Measurements from ENCODE around the gene GBGT1. TPM values are rescaled to one million over a fixed set of nuclear protein-coding genes. Genes with fewer than 3 reads are reported as not detected.
A peak's percentile ranks its signal among the peaks of the same experiment; 100 is the strongest.

GBGT1 gene
- total and polyA plus RNA-seq, 2 experiments from 2014 or later, result 3.7 to 22.4 TPM

- TF ChIP-seq REST (IDR thresholded peaks at IDR 0.05; ENCODE audit: unreplicated experiment) (no peak), EZH2phosphoT487 (IDR thresholded peaks at IDR 0.05; ENCODE audit: unreplicated experiment) (no peak), POLR2AphosphoS5 (IDR thresholded peaks at IDR 0.05; ENCODE audit: low read depth) (no peak), ZNF114 (CRISPR knock-in tag; IDR thresholded peaks at IDR 0.05) (no peak), CTCF (conservative IDR thresholded peaks at IDR 0.05; ENCODE audit: low read depth in 2 of 2) (no peak), ETS1 (IDR thresholded peaks at IDR 0.05) (no peak)
Measured at GRCh38 chr9:133106511-133107244, 57.0 kb downstream of the GBGT1 start (continued).

- H3F3A ChIP-seq (replicated peaks; ENCODE audit: low read depth), result no peaks in the 10 kb centered on the region
- Mint-ChIP-seq H3K27me3 (ENCODE audit: insufficient read depth, low read depth, poor library complexity) (peaks cover 6% of the 10 kb centered on the region), H3K36me3 (ENCODE audit: low read depth) (peaks cover 18% of the 10 kb centered on the region), H3K27ac (no peak overlapping the region), H3K9me3 (no peaks in the 10 kb centered on the region; the same call in 2 of the 3 replicates), H3K4me1 (peaks cover 4% of the 10 kb centered on the region), H3K4me3 (no peak overlapping the region)
- TF ChIP-seq ZNF114 (CRISPR knock-in tag; IDR thresholded peaks at IDR 0.05) (no peak), ZNF331 (CRISPR knock-in tag; IDR thresholded peaks at IDR 0.05; ENCODE audit: low read depth) (no peak)
- H3K4me2 ChIP-seq, result no peak overlapping the region
- H3K9me2 ChIP-seq (ENCODE audit: insufficient read depth), result no peaks in the 10 kb centered on the region
- no peaks in the 10 kb centered on the region for H3K27me3 ChIP-seq (ENCODE audit: insufficient read depth)
- H3K36me3 ChIP-seq (ENCODE audit: insufficient read depth), result no peaks in the 10 kb centered on the region
- no peaks in the 10 kb centered on the region for H3K79me2 ChIP-seq (replicated peaks; ENCODE audit: insufficient read depth)
- no peaks in the 10 kb centered on the region for H4K20me1 ChIP-seq (replicated peaks; ENCODE audit: insufficient read depth)
- H3K4me1 ChIP-seq (ENCODE audit: insufficient read depth), result no peaks in the 10 kb centered on the region
- no peak overlapping the region for H2AFZ ChIP-seq
- DNase-seq (ENCODE audit: low spot score) (no peak), ATAC-seq (peak; percentile 35)
- H3K4me3 ChIP-seq, result no peak overlapping the region
- H3K27ac ChIP-seq (ENCODE audit: low read depth), result no peak overlapping the region
Measured at GRCh38 chr9:133105461-133105770, 58.3 kb downstream of the GBGT1 start.

All from GM23338 (cell line).